Neural cell (in vitro differentiated cells): ENCODE results near the gene KIAA0513. TPM values are rescaled to one million over a fixed set of nuclear protein-coding genes. Genes with fewer than 3 reads are reported as not detected.

Experiments
- H2AFZ ChIP-seq: fragments of 200-600, 300-800 bp; sonication (generic), shearing (Covaris generic); 2 replicates; pipeline ENCODE4 v1.6.0; 2014; ENCODE audit warnings: low read depth, mild to moderate bottlenecking, antibody characterized with exemption, low read length, moderate library complexity
- H3F3A ChIP-seq: fragments of 200-600 bp; shearing (Covaris generic); 2 replicates; pipeline ENCODE4 v1.6.1; 2016; ENCODE audit warnings: mild to moderate bottlenecking, moderate library complexity, mixed read lengths, antibody characterized with exemption, low read length; ENCODE audit not compliant: insufficient read depth, poor library complexity, severe bottlenecking
- H3K27ac ChIP-seq: fragments of 200-600, 300-800 bp; sonication (generic), shearing (Covaris generic); 2 replicates; pipeline ENCODE4 v1.5.1; 2014; ENCODE audit warnings: mild to moderate bottlenecking, low read length, moderate library complexity
- H3K27me3 ChIP-seq: fragments of 300-800, 200-600 bp; sonication (generic), shearing (Covaris generic); 2 replicates; pipeline ENCODE4 v1.6.0; 2014; ENCODE audit warnings: mild to moderate bottlenecking, low read depth, low read length, moderate library complexity; ENCODE audit not compliant: insufficient read depth
- H3K36me3 ChIP-seq: fragments of 300-800, 200-600 bp; sonication (generic), shearing (Covaris generic); 2 replicates; pipeline ENCODE4 v1.5.1; 2014; ENCODE audit warnings: mild to moderate bottlenecking, antibody characterized with exemption, low read length, moderate library complexity; ENCODE audit not compliant: insufficient read depth
- H3K4me2 ChIP-seq: fragments of 300-800, 200-600 bp; sonication (generic), shearing (Covaris generic); 2 replicates; pipeline ENCODE4 v1.6.0; 2014; ENCODE audit warnings: mild to moderate bottlenecking, low read length
- H3K4me3 ChIP-seq: fragments of 300-800, 200-600 bp; sonication (generic), shearing (Covaris generic); 2 replicates; pipeline ENCODE4 v1.5.1; 2014; ENCODE audit warnings: mild to moderate bottlenecking, low read length, moderate library complexity
- H3K79me2 ChIP-seq: fragments of 200-600 bp; shearing (Covaris generic); replicated peaks from 2 replicates; pipeline ENCODE4 v1.6.0; 2014; ENCODE audit warnings: mild to moderate bottlenecking, low read length, moderate library complexity; ENCODE audit not compliant: insufficient read depth
- H3K9ac ChIP-seq: fragments of 300-800, 200-600 bp; sonication (generic), shearing (Covaris generic); 2 replicates; pipeline ENCODE4 v1.6.1; 2016; ENCODE audit warnings: mild to moderate bottlenecking, low read length, mixed read lengths
- H3K9me2 ChIP-seq: fragments of 200-600 bp; shearing (Covaris generic); 2 replicates; pipeline ENCODE4 v1.6.1; 2016; ENCODE audit warnings: mild to moderate bottlenecking, low read length, mixed read lengths; ENCODE audit not compliant: insufficient read depth
- H3K9me3 ChIP-seq: fragments of 200-600, 300-800 bp; sonication (generic), shearing (Covaris generic); 2 replicates; pipeline ENCODE4 v1.6.1; 2016; ENCODE audit warnings: mild to moderate bottlenecking, mixed run types, low read length, moderate library complexity, mixed read lengths
- H4K20me1 ChIP-seq: fragments of 200-600 bp; shearing (Covaris generic); 2 replicates; pipeline ENCODE4 v1.6.1; 2016; ENCODE audit warnings: mild to moderate bottlenecking, mixed run types; ENCODE audit not compliant: insufficient read depth
- CTCF ChIP-seq: fragments of 450-650 bp; IDR thresholded peaks from 2 replicates; pipeline ENCODE4 v1.5.1; 2014; ENCODE audit warnings: antibody characterized with exemption, mild to moderate bottlenecking, moderate library complexity; ENCODE audit not compliant: poor library complexity, severe bottlenecking
- EP300 ChIP-seq: fragments of 450-650 bp; conservative IDR thresholded peaks from 2 replicates; pipeline ENCODE4 v1.6.1; 2014; ENCODE audit warnings: antibody characterized with exemption, mild to moderate bottlenecking, moderate library complexity; ENCODE audit not compliant: poor library complexity, severe bottlenecking
- EZH2 ChIP-seq: fragments of 200-600, 300-800 bp; shearing (Covaris generic), sonication (generic); IDR thresholded peaks from 2 replicates; pipeline ENCODE4 v1.6.1; 2014; ENCODE audit warnings: antibody characterized with exemption, low read length, borderline replicate concordance, mild to moderate bottlenecking; ENCODE audit not compliant: insufficient read depth, poor library complexity, severe bottlenecking
- MXI1 ChIP-seq: fragments of 450-650 bp; conservative IDR thresholded peaks from 2 replicates; pipeline ENCODE4 v1.6.1; 2014; ENCODE audit warnings: antibody characterized with exemption, mild to moderate bottlenecking; ENCODE audit not compliant: poor library complexity, severe bottlenecking
- POLR2AphosphoS5 ChIP-seq: IDR thresholded peaks from 2 replicates; pipeline ENCODE4 v1.6.1; 2012
- RAD21 ChIP-seq: fragments of 450-650 bp; conservative IDR thresholded peaks from 2 replicates; pipeline ENCODE4 v1.6.1; 2014; ENCODE audit warnings: antibody characterized with exemption, mild to moderate bottlenecking, moderate library complexity
- SMC3 ChIP-seq: fragments of 450-650 bp; conservative IDR thresholded peaks from 2 replicates; pipeline ENCODE4 v1.6.1; 2014; ENCODE audit warnings: antibody characterized with exemption, mild to moderate bottlenecking, moderate library complexity; ENCODE audit not compliant: poor library complexity
- TAF1 ChIP-seq: IDR thresholded peaks from 2 replicates; pipeline ENCODE4 v1.6.1; 2012; ENCODE audit warnings: low read depth
- polyA plus RNA-seq: library from polyadenylated mRNA; depleted of rRNA; stranded (reverse); fragments of >200 nt; gene quantifications from 2 replicates; pipeline ENCODE4 v1.2.3, GENCODE V29; 2014
- TF ChIP-seq, protein P1 (sequence below): IDR thresholded peaks from 2 replicates; pipeline ENCODE4 v1.6.1; 2012; ENCODE audit warnings: borderline replicate concordance

The KIAA0513 gene
- polyA plus RNA-seq, 1 donor from 2014 or later: 18.9 TPM

DNA sequence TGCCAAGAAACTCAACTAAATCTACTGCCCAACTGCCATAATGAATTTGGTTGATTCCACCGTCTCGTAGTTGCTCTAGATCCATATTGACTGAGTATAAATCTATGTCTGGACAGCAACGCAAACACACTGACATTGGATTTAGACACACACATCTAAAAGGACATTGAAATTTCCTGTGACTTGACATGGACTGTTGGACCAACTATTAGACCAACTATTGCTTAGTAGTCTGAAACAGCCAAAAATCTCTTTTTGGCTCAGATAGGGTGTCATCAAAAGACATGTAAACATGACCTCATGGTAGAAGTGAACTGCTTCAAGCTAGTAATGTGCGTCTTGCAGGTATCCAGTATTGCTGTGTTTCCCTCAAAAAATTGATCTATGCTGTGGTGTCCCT is 31.3 kb downstream of the KIAA0513 start:
- no peaks in the 10 kb centered on the region for H3K9me3 ChIP-seq
- TF ChIP-seq CTCF (no peak), RAD21 (no peak), POLR2AphosphoS5 (no peak), SMC3 (no peak), EZH2 (no peak)
- TF ChIP-seq, protein P1, sequence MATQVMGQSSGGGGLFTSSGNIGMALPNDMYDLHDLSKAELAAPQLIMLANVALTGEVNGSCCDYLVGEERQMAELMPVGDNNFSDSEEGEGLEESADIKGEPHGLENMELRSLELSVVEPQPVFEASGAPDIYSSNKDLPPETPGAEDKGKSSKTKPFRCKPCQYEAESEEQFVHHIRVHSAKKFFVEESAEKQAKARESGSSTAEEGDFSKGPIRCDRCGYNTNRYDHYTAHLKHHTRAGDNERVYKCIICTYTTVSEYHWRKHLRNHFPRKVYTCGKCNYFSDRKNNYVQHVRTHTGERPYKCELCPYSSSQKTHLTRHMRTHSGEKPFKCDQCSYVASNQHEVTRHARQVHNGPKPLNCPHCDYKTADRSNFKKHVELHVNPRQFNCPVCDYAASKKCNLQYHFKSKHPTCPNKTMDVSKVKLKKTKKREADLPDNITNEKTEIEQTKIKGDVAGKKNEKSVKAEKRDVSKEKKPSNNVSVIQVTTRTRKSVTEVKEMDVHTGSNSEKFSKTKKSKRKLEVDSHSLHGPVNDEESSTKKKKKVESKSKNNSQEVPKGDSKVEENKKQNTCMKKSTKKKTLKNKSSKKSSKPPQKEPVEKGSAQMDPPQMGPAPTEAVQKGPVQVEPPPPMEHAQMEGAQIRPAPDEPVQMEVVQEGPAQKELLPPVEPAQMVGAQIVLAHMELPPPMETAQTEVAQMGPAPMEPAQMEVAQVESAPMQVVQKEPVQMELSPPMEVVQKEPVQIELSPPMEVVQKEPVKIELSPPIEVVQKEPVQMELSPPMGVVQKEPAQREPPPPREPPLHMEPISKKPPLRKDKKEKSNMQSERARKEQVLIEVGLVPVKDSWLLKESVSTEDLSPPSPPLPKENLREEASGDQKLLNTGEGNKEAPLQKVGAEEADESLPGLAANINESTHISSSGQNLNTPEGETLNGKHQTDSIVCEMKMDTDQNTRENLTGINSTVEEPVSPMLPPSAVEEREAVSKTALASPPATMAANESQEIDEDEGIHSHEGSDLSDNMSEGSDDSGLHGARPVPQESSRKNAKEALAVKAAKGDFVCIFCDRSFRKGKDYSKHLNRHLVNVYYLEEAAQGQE: no peak
- no peaks in the 10 kb centered on the region for H3K79me2 ChIP-seq
- no peaks in the 10 kb centered on the region for H3K36me3 ChIP-seq
- no peaks in the 10 kb centered on the region for H3F3A ChIP-seq
- H3K4me2 ChIP-seq: no peak overlapping the region
- no peaks in the 10 kb centered on the region for H3K9me2 ChIP-seq
- no peak overlapping the region for H3K9ac ChIP-seq
- H4K20me1 ChIP-seq: no peaks in the 10 kb centered on the region
- no peaks in the 10 kb centered on the region for H3K27me3 ChIP-seq
- no peak overlapping the region for H3K4me3 ChIP-seq
- H2AFZ ChIP-seq: no peak overlapping the region
- H3K27ac ChIP-seq: no peak overlapping the region

DNA sequence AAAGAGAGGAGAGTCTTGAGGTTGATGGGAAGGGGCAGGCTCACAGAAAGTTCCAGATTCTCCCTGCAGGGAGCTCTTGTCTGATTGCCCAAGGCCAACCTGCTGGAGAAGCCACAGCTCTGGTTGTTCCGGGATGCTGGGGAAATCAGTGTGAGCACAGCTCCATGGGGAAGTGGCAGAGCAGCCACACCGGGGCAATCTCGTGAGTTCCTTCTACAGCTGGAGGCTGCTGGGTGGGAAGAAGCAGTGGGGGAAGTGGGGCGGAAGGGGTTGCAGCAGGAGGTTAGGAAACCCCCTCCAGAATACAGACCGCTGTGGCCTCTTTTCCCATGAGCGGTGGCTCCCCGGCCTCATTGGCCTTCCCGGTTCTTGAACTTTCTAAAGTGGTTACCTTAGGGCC is 34.0 kb downstream of the KIAA0513 start:
- no peaks in the 10 kb centered on the region for H3K79me2 ChIP-seq
- H3K36me3 ChIP-seq: no peaks in the 10 kb centered on the region
- H3K27ac ChIP-seq: no peak overlapping the region
- no peaks in the 10 kb centered on the region for H3K27me3 ChIP-seq
- no peaks in the 10 kb centered on the region for H4K20me1 ChIP-seq
- no peaks in the 10 kb centered on the region for H3K9me2 ChIP-seq
- H2AFZ ChIP-seq: no peak overlapping the region
- no peaks in the 10 kb centered on the region for H3K9me3 ChIP-seq
- TF ChIP-seq EZH2 (no peak), CTCF (no peak), RAD21 (no peak), TAF1 (no peak), MXI1 (no peak), POLR2AphosphoS5 (no peak), SMC3 (no peak), EP300 (no peak)
- TF ChIP-seq, protein P1: no peak
- H3K4me2 ChIP-seq: no peak overlapping the region
- no peak overlapping the region for H3K4me3 ChIP-seq
- no peak overlapping the region for H3K9ac ChIP-seq
- H3F3A ChIP-seq: no peaks in the 10 kb centered on the region
